ENCODE data around the gene MSS51.

DNA sequence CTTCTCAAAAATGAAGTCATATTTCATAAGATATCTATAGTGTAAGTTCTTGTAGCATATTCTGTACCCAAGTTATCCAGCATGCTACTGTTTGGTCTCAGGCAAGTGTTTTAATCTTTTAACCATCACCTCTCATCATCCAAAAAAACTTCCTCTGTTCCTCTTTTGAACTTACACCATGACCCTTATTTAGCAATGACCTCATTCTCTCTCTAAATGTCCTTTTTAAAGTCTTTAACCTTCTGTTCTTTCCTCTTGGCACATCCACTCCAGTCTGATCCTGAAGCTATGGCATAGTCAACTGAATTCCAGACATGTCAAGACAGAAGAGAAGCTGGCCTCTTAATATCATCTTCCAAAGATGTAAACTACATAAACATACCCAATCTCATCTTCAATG, 36.2 kb upstream of the MSS51 start:
- TF ChIP-seq POLR2A (IDR thresholded peaks at IDR 0.05; ENCODE audit: low read length) (no peak), GATA1 (IDR thresholded peaks at IDR 0.05; ENCODE audit: low read depth, low read length) (no peak)
